Right kidney (tissue), 9 donors: Measurements from ENCODE around the gene KIF23.
"Not testable (repeated sequence)": the region's sequence is repeated elsewhere in the genome, so short reads cannot be mapped to it uniquely, and the experiment has no call there.

ENCODE experiments used
- DNase-seq: peaks from one replicate; pipeline ENCODE4 v3.0.0-alpha.2; 2016
- long read RNA-seq, 8 donors: transcript quantifications; one replicate each; lab custom pipeline, GENCODE V29; 2026

Gene KIF23
- long read RNA-seq, donor 1, partial matches to known transcripts = 0 of 2 reads
- long read RNA-seq, donor 1, other reads (novel, unspliced or antisense) = 0 of 2 reads
- long read RNA-seq, donor 2, partial matches to known transcripts = 0 of 4 reads
- long read RNA-seq, donor 2, other reads (novel, unspliced or antisense) = 0 of 4 reads
- long read RNA-seq, donor 3, partial matches to known transcripts = 0 of 1 reads
- long read RNA-seq, donor 3, other reads (novel, unspliced or antisense) = 0 of 1 reads
- long read RNA-seq, donor 4, partial matches to known transcripts = 9 of 12 reads
- long read RNA-seq, donor 4, other reads (novel, unspliced or antisense) = 0 of 12 reads
- long read RNA-seq, donor 5, partial matches to known transcripts = 0 of 2 reads
- long read RNA-seq, donor 5, other reads (novel, unspliced or antisense) = 0 of 2 reads
- long read RNA-seq, donor 6, partial matches to known transcripts = 0 of 3 reads
- long read RNA-seq, donor 6, other reads (novel, unspliced or antisense) = 0 of 3 reads
- long read RNA-seq, donor 7 = 0 reads
- long read RNA-seq, donor 8 = 0 reads

DNA sequence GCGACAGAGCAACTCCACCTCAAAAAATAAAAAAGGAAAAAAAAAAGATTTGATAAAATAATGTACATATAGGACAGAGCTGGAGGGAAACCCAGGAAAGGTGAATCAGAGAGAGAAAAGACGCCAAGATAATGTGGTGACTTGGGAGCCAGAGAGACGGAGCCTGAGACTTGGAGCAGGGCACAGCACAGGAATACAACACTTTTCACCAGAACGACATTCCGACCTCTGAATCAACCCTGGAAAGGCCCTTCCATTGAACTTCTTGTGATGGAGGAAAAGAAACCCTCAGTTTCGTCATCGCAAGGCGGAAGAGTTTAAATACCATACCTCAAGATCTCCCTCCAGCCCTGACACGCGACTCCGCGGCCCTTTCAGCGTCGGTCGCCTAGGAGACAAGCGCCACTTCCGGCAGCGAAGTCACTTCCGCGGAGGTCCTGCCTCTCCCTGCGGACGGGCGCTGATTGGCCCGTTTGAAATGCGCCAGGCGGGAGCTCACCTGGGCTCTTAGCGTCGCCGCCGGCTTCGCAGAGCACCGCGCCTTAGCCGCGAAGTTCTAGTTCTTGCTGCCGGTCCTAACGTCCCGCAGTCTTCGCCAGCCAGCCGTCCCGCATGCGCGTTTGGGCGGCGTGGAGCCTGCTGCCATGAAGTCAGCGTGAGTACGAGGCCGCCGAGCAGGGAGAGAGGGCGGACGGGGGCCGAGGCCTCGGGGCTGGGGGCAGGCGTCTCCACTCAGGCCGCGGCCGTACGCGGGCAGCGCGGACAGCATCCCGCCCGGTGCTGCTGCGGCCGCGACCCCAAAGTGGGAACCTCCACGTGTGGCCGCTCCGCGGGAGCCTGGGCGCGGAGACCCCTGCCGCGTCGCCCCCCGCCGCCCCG lies at the start of gene KIF23:
Gene KIF23 (plus strand): TSS at position 528 of the 879 bp plus-strand sequence. CDS start 117 bp downstream, at position 645.
- peak; percentile 92 for DNase-seq

GRCh38 chr15:69367236-69367635 lies 46.9 kb upstream of the KIF23 start:
- no peak for DNase-seq

DNA sequence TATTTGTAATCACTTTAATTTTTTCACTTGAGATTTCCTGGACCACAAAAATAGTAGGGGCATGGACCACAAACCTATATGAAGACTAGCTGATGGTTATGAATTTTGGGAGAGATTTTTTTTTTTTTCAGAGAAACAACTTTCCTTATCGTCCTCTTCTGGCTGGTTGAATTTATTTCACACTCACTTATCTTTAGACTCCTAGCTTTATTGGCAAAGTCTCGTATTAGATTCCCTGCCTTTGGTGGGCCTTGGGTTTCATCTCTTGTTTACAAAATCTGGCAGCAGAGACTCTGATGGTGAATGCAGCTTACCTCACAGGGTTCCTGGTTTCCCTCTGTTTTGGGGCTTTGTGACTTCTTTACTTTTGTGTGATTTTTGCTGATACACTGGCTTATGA lies 44.5 kb upstream of the KIF23 start:
- DNase-seq = no peak

- DNase-seq = no peak
These were observed 40.7 kb upstream of the KIF23 start for GRCh38 chr15:69373406-69373805.

- no peak for DNase-seq
These were observed 38.9 kb upstream of the KIF23 start for GRCh38 chr15:69375151-69375790.

GRCh38 chr15:69377216-69377970 lies 36.8 kb upstream of the KIF23 start:
- DNase-seq = peak; percentile 39

DNA sequence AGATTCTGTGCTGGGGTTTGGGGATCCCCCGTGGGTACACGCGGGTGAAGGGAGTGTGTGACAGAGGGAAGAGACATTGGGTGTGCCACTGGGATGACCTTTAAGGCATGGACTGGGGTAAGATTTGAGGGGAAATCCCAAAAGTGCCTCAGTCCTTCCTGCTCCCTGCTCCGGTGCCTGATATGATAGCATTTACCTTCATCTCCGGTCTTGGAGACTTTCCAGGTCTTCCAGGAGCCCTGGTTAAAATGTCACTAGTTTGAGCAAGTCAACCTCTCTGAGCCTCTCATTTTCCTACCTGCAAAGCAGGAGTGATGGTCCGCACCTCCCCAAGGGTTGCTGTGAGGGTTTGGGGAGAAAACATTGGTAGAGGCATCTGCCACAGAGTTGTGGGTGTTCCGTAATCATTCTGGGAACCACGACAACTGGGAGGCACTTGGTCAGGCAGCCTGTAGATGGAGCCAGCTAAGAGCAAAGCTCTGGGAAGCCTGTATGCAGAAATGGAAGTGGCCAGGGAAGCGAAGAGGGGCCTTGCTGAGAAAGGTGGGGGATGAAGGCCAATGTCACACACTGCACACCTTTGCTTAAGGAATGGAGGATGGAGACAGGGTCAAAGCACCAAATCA lies 33.9 kb upstream of the KIF23 start:
- DNase-seq = no peak

DNA sequence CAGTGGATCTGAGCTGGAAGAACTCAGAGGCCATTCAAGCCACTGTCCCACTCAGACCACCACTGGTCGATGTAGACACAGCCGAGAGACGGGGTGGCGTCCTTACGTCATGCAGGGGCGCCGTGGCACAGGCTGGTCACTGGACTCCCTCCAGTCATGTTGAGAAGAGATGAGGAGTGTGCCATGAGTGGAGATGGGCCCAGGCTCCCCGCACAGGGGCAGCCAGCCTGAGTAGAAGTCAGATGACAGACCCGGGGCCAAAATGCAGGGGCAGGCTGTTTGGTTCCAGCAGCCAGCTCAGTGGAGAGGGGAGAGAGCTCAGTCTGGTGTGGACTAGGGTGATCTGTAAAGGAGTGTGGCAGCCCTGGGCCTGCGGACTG lies 33.4 kb upstream of the KIF23 start:
- DNase-seq = no peak

- DNase-seq = not testable (repeated sequence)
These were observed 32.0 kb upstream of the KIF23 start for GRCh38 chr15:69382176-69382575.

- DNase-seq = not testable (repeated sequence)
These were observed 30.1 kb upstream of the KIF23 start for GRCh38 chr15:69384066-69384465.

DNA sequence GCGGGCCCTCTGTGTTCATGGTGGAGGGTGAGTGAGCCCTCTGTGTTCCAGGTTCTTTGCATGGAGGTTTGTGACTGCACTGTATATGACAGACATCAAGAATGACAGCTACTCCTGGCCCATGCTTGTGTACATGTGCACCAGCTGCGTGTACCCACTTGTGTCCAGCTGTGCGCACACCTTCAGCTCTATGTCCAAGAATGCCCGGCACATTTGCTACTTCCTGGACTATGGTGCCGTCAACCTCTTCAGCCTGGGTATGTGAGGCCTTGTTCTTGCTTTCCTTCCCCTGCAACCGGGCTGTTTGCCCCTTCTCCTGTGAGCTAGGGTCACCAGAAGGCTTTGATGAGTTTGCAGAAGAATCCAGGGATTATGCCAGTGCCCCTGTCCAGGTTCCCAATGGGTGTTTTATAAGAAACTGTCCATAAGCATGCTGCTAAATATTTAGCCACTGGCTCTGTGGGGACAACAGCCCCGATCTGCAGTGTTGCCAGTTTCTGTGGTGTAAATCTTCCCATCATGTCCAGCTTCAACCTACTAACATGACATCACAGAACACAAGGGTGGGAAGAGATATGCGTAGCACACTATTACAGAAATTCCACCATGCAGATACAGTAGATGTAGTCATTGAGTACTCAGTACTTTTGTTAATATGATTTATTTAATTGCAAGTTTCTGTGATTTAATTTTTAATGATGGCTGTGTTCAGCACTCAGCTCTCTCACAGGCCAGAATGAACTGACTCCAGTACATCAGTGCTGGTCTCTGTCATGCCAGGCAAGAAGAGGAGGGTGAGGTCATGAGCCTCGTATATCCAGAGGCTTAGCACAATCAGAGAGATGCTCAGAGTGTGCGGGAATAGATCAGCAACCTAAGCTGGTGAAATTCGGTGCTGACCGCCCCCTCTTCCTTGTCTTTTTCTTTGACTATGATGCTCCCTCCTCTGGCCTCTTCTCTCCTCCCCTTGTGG lies 29.2 kb upstream of the KIF23 start:
- no peak for DNase-seq

DNA sequence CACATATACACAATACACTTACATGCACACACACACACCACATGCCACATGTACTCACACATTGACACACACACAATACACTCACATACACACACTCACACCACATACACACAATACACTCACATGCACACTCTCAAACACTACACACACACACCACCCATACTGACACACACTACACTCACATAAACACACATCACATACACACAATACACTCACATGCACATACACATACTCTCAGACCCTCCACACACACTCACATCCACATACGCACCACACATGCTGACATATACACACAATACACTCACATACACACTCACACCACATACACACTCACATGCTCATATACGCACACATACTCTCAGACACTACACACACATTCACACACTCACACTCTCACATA lies 28.3 kb upstream of the KIF23 start:
- no peak for DNase-seq

DNA sequence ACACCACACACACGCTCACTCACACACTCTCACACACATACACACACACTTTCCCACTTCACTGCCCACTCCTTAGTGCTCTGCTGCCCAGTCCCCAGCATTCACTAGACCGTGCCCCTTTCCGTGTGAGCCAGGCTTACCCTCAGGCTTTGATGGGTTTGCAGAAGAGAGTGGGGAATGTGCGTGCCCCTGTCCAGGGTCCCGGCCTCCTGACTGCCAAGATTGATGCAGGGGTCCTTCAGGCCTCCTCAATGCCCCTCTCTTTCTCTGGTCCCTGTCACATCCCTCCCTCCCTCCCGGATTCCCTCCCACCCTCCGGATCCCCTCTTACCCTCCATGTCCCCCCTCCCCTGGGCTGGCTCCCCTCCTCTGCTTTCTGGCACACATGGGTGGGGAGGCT lies 27.9 kb upstream of the KIF23 start:
- no peak for DNase-seq

- no peak for DNase-seq
These were observed 25.9 kb upstream of the KIF23 start for GRCh38 chr15:69388260-69388705.

DNA sequence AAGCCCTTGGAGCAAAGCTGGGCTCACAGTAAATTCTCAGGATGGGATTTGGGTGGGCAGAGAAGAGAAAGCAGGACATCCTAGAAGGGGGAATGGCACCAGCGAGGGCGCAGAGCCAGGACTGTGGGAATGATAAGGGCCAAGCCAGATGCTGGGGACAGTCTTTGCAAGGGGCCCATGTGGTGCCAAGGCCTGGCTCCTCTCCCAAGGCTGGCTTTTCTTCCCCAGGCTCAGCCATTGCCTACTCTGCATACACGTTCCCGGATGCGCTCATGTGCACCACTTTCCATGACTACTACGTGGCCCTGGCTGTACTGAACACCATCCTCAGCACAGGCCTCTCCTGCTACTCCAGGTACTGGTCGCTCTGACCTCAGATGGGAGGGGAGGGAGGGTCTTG lies 24.7 kb upstream of the KIF23 start:
- DNase-seq = no peak

DNA sequence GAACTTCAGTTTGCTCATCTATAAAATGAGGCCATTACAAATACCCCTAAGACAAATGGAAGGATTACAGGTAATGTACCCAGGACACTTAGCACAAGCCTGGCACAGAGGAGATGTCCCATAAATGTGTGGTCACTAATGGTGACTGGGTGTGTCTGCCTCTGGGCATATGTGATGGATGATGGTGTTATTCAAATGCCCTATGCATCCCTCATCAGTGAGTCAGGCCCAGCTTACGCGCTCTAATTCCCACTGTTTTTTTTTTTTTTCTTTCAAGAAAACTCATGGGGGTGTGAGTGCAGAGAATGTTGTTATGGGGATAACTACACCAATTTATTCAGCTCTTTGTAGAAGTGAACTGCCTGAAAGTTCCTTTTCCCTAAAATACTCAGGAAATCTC lies 23.6 kb upstream of the KIF23 start:
- DNase-seq = no peak

DNA sequence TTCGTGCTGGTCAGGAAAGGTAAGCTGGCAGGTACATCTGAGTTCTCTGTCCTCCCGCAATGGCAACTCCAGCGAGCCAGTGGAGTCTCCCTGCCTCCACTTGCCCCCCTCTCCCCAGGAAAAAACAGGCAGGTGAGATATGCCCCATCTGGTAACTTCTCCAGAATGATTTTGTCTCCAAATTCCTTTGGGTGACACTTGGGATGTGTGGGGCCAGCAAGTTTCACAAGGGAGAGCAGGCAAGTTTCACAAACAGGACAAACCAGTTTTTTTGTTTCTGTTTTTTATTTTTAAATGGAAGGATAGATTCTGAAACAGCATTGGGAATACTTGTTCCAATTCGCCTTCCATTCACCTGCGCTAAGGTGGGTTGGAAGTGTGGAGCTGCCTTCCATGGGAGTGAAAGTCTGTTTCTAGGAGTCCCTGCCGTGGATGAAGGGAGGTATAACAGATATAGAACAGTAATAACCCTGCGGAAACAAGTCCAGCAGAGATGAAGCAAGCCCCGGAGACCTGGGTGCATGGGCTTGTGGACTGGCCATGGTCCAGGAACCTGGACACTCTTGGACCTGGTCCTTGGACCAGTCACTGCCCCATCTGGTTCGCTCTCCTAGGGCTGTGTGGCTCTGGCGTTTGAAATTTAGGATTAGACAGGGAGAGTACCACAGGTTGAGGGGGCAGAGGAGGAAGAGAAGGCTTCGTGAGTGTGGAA lies 22.9 kb upstream of the KIF23 start:
- DNase-seq = no peak

GRCh38 chr15:69392352-69392751 lies 21.8 kb upstream of the KIF23 start:
- DNase-seq = no peak

- peak; percentile 40 for DNase-seq
These were observed 20.2 kb upstream of the KIF23 start for GRCh38 chr15:69393831-69394491.
